Endothelial cell of umbilical vein (primary cell): Measurements from ENCODE around the gene PVR. TPM values are rescaled to one million over a fixed set of nuclear protein-coding genes. Genes with fewer than 3 reads are reported as not detected.

Experiments used
- BruUV-seq: library from RNA; stranded (reverse); fragments of 400-500 nt; replicated peaks from 2 replicates; lab custom pipeline; 2021; lab: Mats Ljungman, UMichigan
- CTCF ChIA-PET: fragments of 300-600, 350-600 bp; sonication (Branson Sonifier 250); formaldehyde crosslinking; loops from one replicate; lab custom pipeline; 2021; ENCODE audit warnings: antibody characterized with exemption, inconsistent platforms; lab: Charles Lee
- POLR2A ChIA-PET: fragments of 300-600, 350-600 bp; sonication (Branson Sonifier 250); formaldehyde crosslinking; loops from one replicate; lab custom pipeline; 2021; ENCODE audit warnings: antibody characterized with exemption, inconsistent platforms; lab: Charles Lee
- DNase-seq: peaks from one replicate; pipeline ENCODE4 v3.0.0-alpha.2; 2011; ENCODE audit warnings: low read depth, low spot score
- FAIRE-seq: peaks from 2 replicates; lab custom pipeline; 2011; peaks lifted over from hg19 to GRCh38; lab: Jason Lieb, UNC
- H2AFZ ChIP-seq: 2 replicates; pipeline ENCODE4 v1.6.0; 2012; ENCODE audit warnings: low read depth, low read length, control low read depth, inconsistent platforms
- H3K27ac ChIP-seq: 2 replicates; pipeline ENCODE4 v1.5.1; 2011; ENCODE audit warnings: low read depth, mild to moderate bottlenecking, control low read depth, low read length, moderate library complexity; ENCODE audit not compliant: insufficient read depth
- H3K27me3 ChIP-seq, 2 experiments: 2 replicates each; pipeline versions ENCODE4 v1.6.0 to v1.6.1; 2011; ENCODE audit warnings: low read length in 2 of 2, mixed read lengths in 1 of 2; ENCODE audit not compliant: control insufficient read depth in 2 of 2, insufficient read depth in 2 of 2
- H3K36me3 ChIP-seq, 2 experiments: 2 replicates in 1 of 2; 3 replicates in 1 of 2; pipeline ENCODE4 v1.5.1; 2011; ENCODE audit warnings: low read length in 2 of 2, mild to moderate bottlenecking in 1 of 2, moderate library complexity in 1 of 2; ENCODE audit not compliant: control insufficient read depth in 2 of 2, insufficient read depth in 2 of 2; ENCODE audit errors: extremely low read depth in 1 of 2
- H3K4me1 ChIP-seq: 3 replicates; pipeline ENCODE4 v1.5.1; 2011; ENCODE audit warnings: mild to moderate bottlenecking, low read length; ENCODE audit not compliant: control insufficient read depth, insufficient read depth; ENCODE audit errors: extremely low read depth
- H3K4me2 ChIP-seq: 2 replicates; pipeline ENCODE4 v1.6.1; 2011; ENCODE audit warnings: low read length, control low read depth, mixed read lengths; ENCODE audit not compliant: insufficient read depth
- H3K4me3 ChIP-seq, 3 experiments: fragments of 200-600 bp in 1 of 3; sonication (generic), shearing (Covaris generic) in 1 of 3; replicated peaks in 1 of 3; 2 replicates each; pipeline ENCODE4 v1.5.1; 2011 to 2016; ENCODE audit warnings: control low read depth in 3 of 3, low read length in 3 of 3, mild to moderate bottlenecking in 2 of 3, inconsistent platforms in 1 of 3, low read depth in 1 of 3, moderate library complexity in 1 of 3; ENCODE audit not compliant: insufficient read depth in 1 of 3
- H3K79me2 ChIP-seq: 2 replicates; pipeline ENCODE4 v1.6.0; 2012; ENCODE audit warnings: low read length, inconsistent platforms; ENCODE audit not compliant: control insufficient read depth, insufficient read depth
- H3K9ac ChIP-seq: replicated peaks from 2 replicates; pipeline ENCODE3; 2011; ENCODE audit warnings: low read length, control low read depth; ENCODE audit not compliant: insufficient read depth; ENCODE audit errors: extremely low read depth
- H3K9me1 ChIP-seq: replicated peaks from 3 replicates; pipeline ENCODE4 v1.6.0; 2011; ENCODE audit warnings: mild to moderate bottlenecking, low read length; ENCODE audit not compliant: control insufficient read depth, insufficient read depth; ENCODE audit errors: extremely low read depth
- H3K9me3 ChIP-seq: replicated peaks from 2 replicates; pipeline ENCODE4 v1.5.1; 2012; ENCODE audit warnings: low read length, inconsistent platforms; ENCODE audit not compliant: control insufficient read depth, insufficient read depth
- H4K20me1 ChIP-seq: replicated peaks from 2 replicates; pipeline ENCODE3; 2011; ENCODE audit warnings: mild to moderate bottlenecking, low read length; ENCODE audit not compliant: control insufficient read depth, insufficient read depth; ENCODE audit errors: extremely low read depth
- CTCF ChIP-seq, 2 donors: IDR thresholded peaks; 1 replicate in 1 of 2; 2 replicates in 1 of 2; pipeline ENCODE4 v1.5.1; 2011; ENCODE audit warnings: low read length in 2 of 2, mild to moderate bottlenecking in 2 of 2, moderate library complexity in 2 of 2, control low read depth in 1 of 2, inconsistent platforms in 1 of 2, low read depth in 1 of 2; ENCODE audit not compliant: insufficient read depth in 1 of 2; ENCODE audit errors: extremely low read depth in 1 of 2
- EZH2 ChIP-seq: IDR thresholded peaks from 2 replicates; pipeline ENCODE4 v1.6.1; 2012; ENCODE audit warnings: borderline replicate concordance, low read depth, mild to moderate bottlenecking, moderate library complexity, low read length, inconsistent platforms; ENCODE audit not compliant: severe bottlenecking
- FOS ChIP-seq: IDR thresholded peaks from 2 replicates; pipeline ENCODE4 v1.6.1; 2011; ENCODE audit warnings: mild to moderate bottlenecking, low read length, moderate library complexity, borderline replicate concordance; ENCODE audit not compliant: insufficient read depth
- GATA2 ChIP-seq: IDR thresholded peaks from 2 replicates; pipeline ENCODE4 v1.7.0; 2011; ENCODE audit warnings: low read depth, mild to moderate bottlenecking, moderate library complexity, mixed read lengths, low read length; ENCODE audit not compliant: insufficient read length, insufficient read depth
- JUN ChIP-seq: IDR thresholded peaks from 2 replicates; pipeline ENCODE4 v1.6.1; 2011; ENCODE audit warnings: borderline replicate concordance, low read depth; ENCODE audit not compliant: insufficient read length, insufficient read depth
- MAX ChIP-seq: IDR thresholded peaks from 2 replicates; pipeline ENCODE4 v1.6.1; 2011; ENCODE audit not compliant: insufficient read depth, insufficient read length
- MYC ChIP-seq: IDR thresholded peaks from one replicate; pipeline ENCODE4 v1.6.1; 2011; ENCODE audit warnings: mild to moderate bottlenecking, low read depth, low read length
- POLR2A ChIP-seq: IDR thresholded peaks from 2 replicates; pipeline ENCODE4 v1.6.1; 2012; ENCODE audit warnings: low read depth, mild to moderate bottlenecking, control low read depth, low read length
- POLR2AphosphoS5 ChIP-seq: IDR thresholded peaks from 2 replicates; pipeline ENCODE4 v1.6.1; 2012; ENCODE audit warnings: low read depth, mild to moderate bottlenecking, control low read depth, low read length, moderate library complexity; ENCODE audit not compliant: insufficient read depth
- dilution Hi-C: fragments of 300-500 bp; cut with MboI; formaldehyde crosslinking; loops from one replicate; pipeline ENCODE4 v1.15.0; 2019; ENCODE audit warnings: low sequenced_read_pairs; ENCODE audit not compliant: extremely low pct_ligation_motif_present
- intact Hi-C: fragments of 100-400 bp; cut with micrococcal nuclease; formaldehyde crosslinking; loops from one replicate; pipeline ENCODE4 v1.10.0; 2022
- polyA plus RNA-seq, 4 experiments: library from polyadenylated mRNA; depleted of rRNA in 3 of 4; stranded (reverse) in 3 of 4; unstranded in 1 of 4; fragments of >200 nt; gene quantifications; 2 replicates each; pipeline versions ENCODE4 v1.2.1 to v1.2.3, GENCODE V29; 2011 to 2012; ENCODE audit warnings: missing spikeins in 1 of 4
- total RNA-seq: library from RNA; stranded (reverse); gene quantifications from 2 replicates; pipeline ENCODE4 v1.2.3, GENCODE V29; 2021

Gene PVR
- total and polyA plus RNA-seq, 2 donors (not counting 3 experiments of a cell fraction or from before 2014, with no cell fraction given), result 133 to 226 TPM

- no peak for FAIRE-seq
- POLR2A ChIA-PET, result no interaction called here
These were observed 3.2 kb upstream of the PVR start for GRCh38 chr19:44640518-44640917.

More at GRCh38 chr19:44640518-44640917, 3.2 kb upstream of the PVR start:
- Histone ChIP-seq H3K27ac (no peak overlapping the region), H4K20me1 (no peaks in the 10 kb centered on the region), H3K36me3 (no peaks in the 10 kb centered on the region), H3K4me1 (peaks cover 11% of the 10 kb centered on the region), H3K4me3 (no peak overlapping the region), H3K27me3 (no peaks in the 10 kb centered on the region), H3K4me2 (no peak overlapping the region), H2AFZ (no peak overlapping the region), H3K9ac (no peak overlapping the region), H3K9me3 (no peaks in the 10 kb centered on the region), H3K9me1 (no peaks in the 10 kb centered on the region), H3K79me2 (peaks cover 13% of the 10 kb centered on the region)
- dilution Hi-C loops (no loop called here), intact Hi-C loops (loop anchor here (2.0 kb wide), 1 partner anchor 14 kb away; no protein-coding TSS in a partner anchor)
- no peak for DNase-seq
- CTCF ChIA-PET, result interaction anchor here (0.7 to 1.2 kb wide), 6 partner anchors 14 to 69 kb away, joined by 3 to 8 read pairs (median 4); no protein-coding TSS in a partner anchor
- TF ChIP-seq FOS, result no peak
- no peak for TF ChIP-seq EZH2
- TF ChIP-seq GATA2, result no peak
- TF ChIP-seq MAX, result no peak
- TF ChIP-seq CTCF (IDR thresholded peaks at IDR 0.05; ENCODE audit: extremely low read depth in 1 of 2, insufficient read depth in 1 of 2, low read depth in 1 of 2, low read length in 2 of 2), result no peak
- no peak for TF ChIP-seq JUN
- no peak for TF ChIP-seq POLR2AphosphoS5
- no peak for TF ChIP-seq POLR2A
- TF ChIP-seq MYC, result no peak
- BruUV-seq, result no TSS peak
